ENCODE measurements around the gene CLDND1. TPM values are rescaled to one million over a fixed set of nuclear protein-coding genes. Genes with fewer than 3 reads are reported as not detected.
A peak's percentile ranks its signal among the peaks of the same experiment; 100 is the strongest.

The CLDND1 gene
- total and polyA plus RNA-seq, 2 of the 13 experiments (the other 11 are each of a cell fraction or from before 2014, with no cell fraction given) = 50.8 to 121 TPM

GRCh38 chr3:98522544-98523281, at the start of gene CLDND1 (continued):
- TF ChIP-seq ARNT2 (CRISPR knock-in tag; IDR thresholded peaks at IDR 0.05; ENCODE audit: low read depth) = no peak
- no peak for TF ChIP-seq KLF11 (CRISPR knock-in tag; IDR thresholded peaks at IDR 0.05)
- TF ChIP-seq PITX1 (CRISPR knock-in tag; IDR thresholded peaks at IDR 0.05) = no peak
- TF ChIP-seq HNRNPL (IDR thresholded peaks at IDR 0.05; ENCODE audit: low read depth, low read length) = no peak
- TF ChIP-seq FOXA1 (IDR thresholded peaks at IDR 0.05) = no peak
- TF ChIP-seq FOXA1 (CRISPR knock-in tag; IDR thresholded peaks at IDR 0.05) = no peak
- TF ChIP-seq RAD51 (IDR thresholded peaks at IDR 0.05; ENCODE audit: borderline replicate concordance) = no peak
- peak; percentile 75; the same call in 1 of the 2 replicates for TF ChIP-seq ZGPAT (CRISPR knock-in tag; IDR thresholded peaks at IDR 0.05)
- no peak for TF ChIP-seq ZNF557 (CRISPR knock-in tag; IDR thresholded peaks at IDR 0.05)
- no peak for TF ChIP-seq CTCF (CRISPR knock-in tag; IDR thresholded peaks at IDR 0.05)
- peak; percentile 88; the same call in 1 of the 2 replicates for TF ChIP-seq PRDM10 (CRISPR knock-in tag; IDR thresholded peaks at IDR 0.05; ENCODE audit: low read depth)
- no peak for TF ChIP-seq ZNF747 (CRISPR knock-in tag; IDR thresholded peaks at IDR 0.05; ENCODE audit: borderline replicate concordance)
- TF ChIP-seq IKZF5 (CRISPR knock-in tag; IDR thresholded peaks at IDR 0.05) = peak; percentile 64
- no peak; the same call in 1 of the 2 replicates for TF ChIP-seq ZNF44 (CRISPR knock-in tag; IDR thresholded peaks at IDR 0.05)
- no peak for TF ChIP-seq EZH2 (conservative IDR thresholded peaks at IDR 0.05; ENCODE audit: low read depth, low read length)
- TF ChIP-seq KLF15 (CRISPR knock-in tag; IDR thresholded peaks at IDR 0.05; ENCODE audit: borderline replicate concordance) = no peak
- peak; percentile 71; the same call in 1 of the 2 replicates for TF ChIP-seq TFDP1 (CRISPR knock-in tag; IDR thresholded peaks at IDR 0.05; ENCODE audit: borderline replicate concordance)
- TF ChIP-seq GABPB1 (CRISPR knock-in tag; IDR thresholded peaks at IDR 0.05) = peak; percentile 94
- TF ChIP-seq ZNF253 (CRISPR knock-in tag; IDR thresholded peaks at IDR 0.05; ENCODE audit: borderline replicate concordance) = no peak

Measured in HepG2 (cell line).